ENCODE results near the gene KCNIP1.
A peak's percentile ranks its signal among the peaks of the same experiment; 100 is the strongest.

KCNIP1 gene

DNA sequence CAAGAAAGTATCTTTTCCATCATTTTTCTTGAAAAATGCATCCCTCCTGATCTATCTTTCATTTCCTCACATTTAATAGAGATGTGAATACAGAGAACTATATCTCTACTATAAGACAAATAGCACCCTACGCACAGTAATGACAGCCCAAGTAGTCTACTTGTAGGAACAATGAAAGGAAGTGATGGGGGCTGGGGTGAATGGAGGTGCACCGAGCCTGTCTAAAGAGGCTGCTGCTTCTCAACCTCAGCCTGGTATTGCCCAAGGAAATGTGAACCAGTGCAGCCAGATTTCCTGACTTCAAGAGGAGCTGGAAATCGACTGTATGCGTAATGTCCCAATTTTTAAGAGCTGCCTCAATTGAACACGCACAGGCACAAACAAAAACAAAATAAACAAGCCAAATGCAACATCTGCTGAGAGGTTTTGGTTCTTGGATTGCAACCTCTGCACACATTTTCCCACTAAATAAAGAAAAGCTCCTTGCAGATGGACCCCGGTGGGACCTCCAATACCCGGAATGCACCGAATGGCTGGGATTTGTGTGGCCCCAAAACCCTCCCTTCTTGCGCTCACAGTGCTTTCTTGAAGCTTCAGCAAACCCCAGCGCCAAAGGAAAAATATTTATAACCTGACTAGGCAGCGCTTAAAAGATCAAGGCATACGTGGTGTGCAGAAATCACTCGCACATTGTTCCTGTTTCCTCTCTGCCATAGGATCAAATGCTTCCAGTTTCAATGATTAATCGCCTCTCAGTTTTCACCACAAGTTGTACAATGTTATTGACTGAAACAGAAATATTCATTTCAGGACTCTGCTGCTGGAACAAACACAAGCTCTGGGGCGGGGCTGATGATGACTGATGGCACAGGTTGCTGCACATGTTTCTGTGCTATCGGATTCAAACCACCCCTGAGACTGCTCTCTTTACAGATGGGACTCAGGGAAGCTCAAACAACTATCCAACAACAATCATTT lies 68.3 kb downstream of the KCNIP1 start:
- TF ChIP-seq CREB1 (IDR thresholded peaks at IDR 0.05; ENCODE audit: low read depth) = no peak
- TF ChIP-seq ZBTB7A (IDR thresholded peaks at IDR 0.05; ENCODE audit: low read depth) = no peak
- peak; percentile 77 for TF ChIP-seq TCF12 (IDR thresholded peaks at IDR 0.05; ENCODE audit: low read depth)
- TF ChIP-seq USF1 (IDR thresholded peaks at IDR 0.05) = no peak
- no peak for TF ChIP-seq EGR1 (IDR thresholded peaks at IDR 0.05)
- peak; percentile 72; the same call in 1 of the 2 replicates for TF ChIP-seq FOXM1 (IDR thresholded peaks at IDR 0.05; ENCODE audit: borderline replicate concordance, low read depth)
- TF ChIP-seq NFIC (IDR thresholded peaks at IDR 0.05) = peak; percentile 80
- TF ChIP-seq RAD21 (IDR thresholded peaks at IDR 0.05; ENCODE audit: low read depth) = no peak; the same call in 1 of the 2 replicates
- peak; percentile 88 for TF ChIP-seq EP300 (IDR thresholded peaks at IDR 0.05; ENCODE audit: borderline replicate concordance)
- peak; percentile 85 for TF ChIP-seq TEAD4 (IDR thresholded peaks at IDR 0.05)
- 0 out of 2 replicates have a peak, but pooled peaks have one; percentile 15 for TF ChIP-seq TAF1 (IDR thresholded peaks at IDR 0.05; ENCODE audit: low read depth)
- TF ChIP-seq, protein P1, sequence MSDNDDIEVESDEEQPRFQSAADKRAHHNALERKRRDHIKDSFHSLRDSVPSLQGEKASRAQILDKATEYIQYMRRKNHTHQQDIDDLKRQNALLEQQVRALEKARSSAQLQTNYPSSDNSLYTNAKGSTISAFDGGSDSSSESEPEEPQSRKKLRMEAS (IDR thresholded peaks at IDR 0.05) = peak; percentile 63
- TF ChIP-seq YY1 (IDR thresholded peaks at IDR 0.05; ENCODE audit: low read depth) = no peak

DNA sequence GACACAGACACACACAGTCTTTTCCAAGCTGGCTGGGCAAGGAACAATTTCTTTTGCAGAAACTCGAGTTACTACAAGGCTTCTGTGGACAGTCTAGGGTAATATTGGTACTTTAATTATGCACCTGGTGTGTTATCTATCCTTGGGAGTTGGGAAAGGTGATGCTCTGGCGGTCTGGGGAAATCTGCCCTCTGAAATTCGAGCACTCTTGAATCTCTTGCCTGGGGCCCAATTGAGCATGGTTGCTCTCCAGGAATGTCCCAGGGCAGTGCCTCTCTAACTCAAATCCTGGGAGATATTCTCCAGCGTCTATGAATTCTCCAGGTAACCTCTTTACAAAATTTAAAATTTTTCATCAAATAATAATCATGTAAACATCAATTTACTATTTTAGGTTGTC lies 69.3 kb downstream of the KCNIP1 start:
- TF ChIP-seq TEAD4 (IDR thresholded peaks at IDR 0.05) (peak; percentile 90), RAD21 (IDR thresholded peaks at IDR 0.05; ENCODE audit: low read depth) (peak; percentile 8; the same call in 1 of the 2 replicates), CEBPB (IDR thresholded peaks at IDR 0.05) (peak; percentile 36; the same call in 1 of the 2 replicates), FOXM1 (IDR thresholded peaks at IDR 0.05; ENCODE audit: borderline replicate concordance, low read depth) (peak; percentile 19; the same call in 1 of the 2 replicates), ZBTB7A (IDR thresholded peaks at IDR 0.05; ENCODE audit: low read depth) (no peak), TCF12 (IDR thresholded peaks at IDR 0.05; ENCODE audit: low read depth) (peak; percentile 74), EP300 (IDR thresholded peaks at IDR 0.05; ENCODE audit: borderline replicate concordance) (peak; percentile 85)
- TF ChIP-seq, protein P1 (IDR thresholded peaks at IDR 0.05) = no peak

- TF ChIP-seq ZBTB7A (IDR thresholded peaks at IDR 0.05; ENCODE audit: low read depth) (no peak), FOXM1 (IDR thresholded peaks at IDR 0.05; ENCODE audit: borderline replicate concordance, low read depth) (no peak), EGR1 (IDR thresholded peaks at IDR 0.05) (no peak), RAD21 (IDR thresholded peaks at IDR 0.05; ENCODE audit: low read depth) (no peak), CREB1 (IDR thresholded peaks at IDR 0.05; ENCODE audit: low read depth) (no peak), NFIC (IDR thresholded peaks at IDR 0.05) (peak; percentile 79), TAF1 (IDR thresholded peaks at IDR 0.05; ENCODE audit: low read depth) (no peak), CEBPB (IDR thresholded peaks at IDR 0.05) (no peak), YY1 (IDR thresholded peaks at IDR 0.05; ENCODE audit: low read depth) (no peak), REST (IDR thresholded peaks at IDR 0.05; ENCODE audit: low read depth) (no peak), EP300 (IDR thresholded peaks at IDR 0.05; ENCODE audit: borderline replicate concordance) (peak; percentile 60; the same call in 1 of the 2 replicates), TEAD4 (IDR thresholded peaks at IDR 0.05) (peak; percentile 32; the same call in 1 of the 2 replicates), USF1 (IDR thresholded peaks at IDR 0.05) (no peak), TCF12 (IDR thresholded peaks at IDR 0.05; ENCODE audit: low read depth) (peak; percentile 37; the same call in 1 of the 2 replicates)
- TF ChIP-seq, protein P1 (IDR thresholded peaks at IDR 0.05) = no peak
These were observed 69.8 kb downstream of the KCNIP1 start for GRCh38 chr5:170573660-170574059.

DNA sequence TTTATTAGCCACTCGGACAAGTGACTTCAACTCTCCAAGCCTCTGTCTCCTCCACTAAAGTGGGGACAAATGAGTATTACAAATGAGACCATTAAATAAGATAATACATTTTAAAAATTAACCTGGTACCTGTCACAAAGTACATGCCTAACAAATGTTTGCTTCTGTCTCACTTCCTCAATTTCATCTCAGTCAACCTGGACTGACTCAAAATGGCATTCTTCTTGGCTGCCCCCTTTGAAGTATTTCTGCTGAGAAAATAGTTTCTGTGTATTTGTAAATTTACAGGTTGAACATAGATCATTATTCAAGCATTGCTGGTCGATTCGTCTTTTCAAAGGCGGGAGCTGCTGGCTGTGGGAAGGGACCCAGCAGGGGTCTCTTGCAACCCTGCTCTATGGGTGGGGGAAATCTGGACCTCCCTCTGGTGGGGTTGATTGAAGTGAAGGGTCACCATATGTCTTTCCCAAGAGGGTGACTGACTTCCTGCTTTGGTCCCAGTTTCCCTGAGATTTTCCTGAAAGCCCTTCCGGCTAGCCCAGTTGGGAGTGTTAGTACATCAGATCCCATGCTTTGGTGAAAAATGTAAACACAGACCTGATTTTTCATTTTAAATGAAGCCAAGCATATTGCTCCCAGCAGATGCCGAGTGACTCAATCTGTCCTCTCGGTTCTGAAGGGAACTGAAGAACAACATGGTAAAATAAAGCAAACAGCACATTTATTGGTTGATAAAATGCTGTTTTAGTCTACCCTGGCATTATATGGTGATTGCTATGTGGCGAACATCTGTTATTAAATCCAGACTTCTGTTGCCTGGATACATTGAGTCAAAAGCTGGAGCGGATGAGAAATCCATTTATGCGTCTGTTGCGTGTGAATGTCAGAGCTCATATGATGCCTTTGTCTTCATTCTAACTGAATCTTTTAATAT lies 73.0 kb downstream of the KCNIP1 start:
- TF ChIP-seq, protein P1 (IDR thresholded peaks at IDR 0.05) = no peak
- TF ChIP-seq TEAD4 (IDR thresholded peaks at IDR 0.05) (no peak), CEBPB (IDR thresholded peaks at IDR 0.05) (no peak), RAD21 (IDR thresholded peaks at IDR 0.05; ENCODE audit: low read depth) (no peak), NFIC (IDR thresholded peaks at IDR 0.05) (no peak)

DNA sequence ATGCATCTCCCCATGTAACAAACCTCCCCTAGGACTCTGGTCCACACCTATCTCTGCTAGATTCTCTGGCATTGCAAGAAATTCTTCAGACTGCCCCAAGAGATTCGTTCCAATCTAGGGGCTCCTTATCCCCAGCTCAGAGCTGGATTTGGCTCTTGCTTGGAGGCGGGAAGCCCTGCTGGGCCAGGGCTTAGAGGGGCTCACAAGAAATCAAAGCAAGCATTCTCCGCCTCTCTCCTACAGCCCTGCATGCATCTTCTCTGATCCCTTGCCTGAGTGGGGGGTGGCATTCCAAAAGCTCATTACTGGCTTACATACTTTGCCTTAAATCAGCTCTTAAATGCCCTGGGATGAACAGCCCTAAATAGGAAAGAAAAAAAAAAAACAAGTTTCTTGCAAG lies 75.8 kb downstream of the KCNIP1 start:
- TF ChIP-seq USF1 (IDR thresholded peaks at IDR 0.05) = no peak
- no peak for TF ChIP-seq TCF12 (IDR thresholded peaks at IDR 0.05; ENCODE audit: low read depth)
- TF ChIP-seq ZBTB7A (IDR thresholded peaks at IDR 0.05; ENCODE audit: low read depth) = no peak
- no peak for TF ChIP-seq TEAD4 (IDR thresholded peaks at IDR 0.05)
- no peak for TF ChIP-seq EGR1 (IDR thresholded peaks at IDR 0.05)
- no peak for TF ChIP-seq NFIC (IDR thresholded peaks at IDR 0.05)
- no peak for TF ChIP-seq RAD21 (IDR thresholded peaks at IDR 0.05; ENCODE audit: low read depth)
- no peak for TF ChIP-seq TAF1 (IDR thresholded peaks at IDR 0.05; ENCODE audit: low read depth)
- TF ChIP-seq EP300 (IDR thresholded peaks at IDR 0.05; ENCODE audit: borderline replicate concordance) = no peak
- TF ChIP-seq FOXM1 (IDR thresholded peaks at IDR 0.05; ENCODE audit: borderline replicate concordance, low read depth) = no peak
- TF ChIP-seq YY1 (IDR thresholded peaks at IDR 0.05; ENCODE audit: low read depth) = no peak
- TF ChIP-seq REST (IDR thresholded peaks at IDR 0.05; ENCODE audit: low read depth) = no peak
- TF ChIP-seq CREB1 (IDR thresholded peaks at IDR 0.05; ENCODE audit: low read depth) = no peak
- TF ChIP-seq, protein P1 (IDR thresholded peaks at IDR 0.05) = no peak
- no peak for TF ChIP-seq CEBPB (IDR thresholded peaks at IDR 0.05)

All from Ishikawa (cell line).